ENCODE data around the gene FRRS1L. TPM values are rescaled to one million over a fixed set of nuclear protein-coding genes. Genes with fewer than 3 reads are reported as not detected.

FRRS1L gene
- polyA plus RNA-seq, 1 experiment: 0.14 TPM

DNA sequence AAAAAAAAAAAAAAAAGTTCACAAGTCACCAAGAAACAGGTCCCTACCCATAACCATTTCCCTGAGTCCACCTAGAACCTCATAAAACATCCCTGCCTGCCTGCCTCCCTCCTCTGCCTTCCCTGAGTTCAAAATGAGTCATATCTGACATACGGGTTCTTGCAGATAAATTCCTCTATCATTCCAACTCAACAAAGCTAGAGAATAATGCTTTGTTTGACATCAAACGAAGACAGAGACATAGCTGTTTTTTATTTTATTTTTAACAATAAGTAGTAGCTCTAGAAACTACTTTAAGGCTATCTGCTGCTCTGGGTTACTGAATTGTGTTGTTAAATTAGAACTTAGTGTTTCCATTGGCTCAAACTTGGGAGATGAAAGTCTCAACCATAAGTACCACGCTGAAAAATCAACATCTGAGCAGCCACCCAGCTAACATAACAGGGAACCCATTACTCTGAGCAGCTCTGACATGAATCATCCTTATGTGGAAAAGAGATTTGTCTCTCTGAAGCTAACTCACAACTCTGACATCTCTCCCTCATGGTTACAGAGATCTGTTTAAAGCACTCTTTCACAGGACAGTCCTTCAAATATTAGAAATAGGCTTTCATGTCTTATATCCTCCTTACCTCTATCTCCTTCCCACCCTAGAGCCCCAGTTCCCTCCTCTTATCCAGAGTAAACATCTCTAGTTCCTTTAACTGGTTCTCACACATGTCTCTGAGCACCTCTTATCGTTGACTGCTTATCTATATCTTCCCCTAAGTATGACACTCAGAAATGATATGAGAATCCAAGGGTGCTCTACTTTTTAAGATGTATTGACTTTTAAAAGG lies 59.4 kb downstream of the FRRS1L start:
- H3K9me3 ChIP-seq (ENCODE audit: control insufficient read depth, insufficient read depth, low read length): no peaks in the 10 kb centered on the region
- peak overlapping the region; percentile 54 for H3K27ac ChIP-seq (ENCODE audit: low read depth, low read length)
- no peaks in the 10 kb centered on the region for H3K27me3 ChIP-seq (ENCODE audit: control insufficient read depth, insufficient read depth, low read length)
- ChIA-PET POLR2A (interaction anchor here (0.7 to 3.4 kb wide), 3 partner anchors 11 to 341 kb away, joined by 4 to 22 read pairs (median 5); partner anchors contain the start of gene TMEM245), CTCF (no interaction called here)
- no peak for DNase-seq (ENCODE audit: low read depth, low spot score)
- H3K4me3 ChIP-seq (ENCODE audit: low read depth, low read length): no peak overlapping the region; the same call in 1 of the 2 replicates
- TF ChIP-seq, protein P1, sequence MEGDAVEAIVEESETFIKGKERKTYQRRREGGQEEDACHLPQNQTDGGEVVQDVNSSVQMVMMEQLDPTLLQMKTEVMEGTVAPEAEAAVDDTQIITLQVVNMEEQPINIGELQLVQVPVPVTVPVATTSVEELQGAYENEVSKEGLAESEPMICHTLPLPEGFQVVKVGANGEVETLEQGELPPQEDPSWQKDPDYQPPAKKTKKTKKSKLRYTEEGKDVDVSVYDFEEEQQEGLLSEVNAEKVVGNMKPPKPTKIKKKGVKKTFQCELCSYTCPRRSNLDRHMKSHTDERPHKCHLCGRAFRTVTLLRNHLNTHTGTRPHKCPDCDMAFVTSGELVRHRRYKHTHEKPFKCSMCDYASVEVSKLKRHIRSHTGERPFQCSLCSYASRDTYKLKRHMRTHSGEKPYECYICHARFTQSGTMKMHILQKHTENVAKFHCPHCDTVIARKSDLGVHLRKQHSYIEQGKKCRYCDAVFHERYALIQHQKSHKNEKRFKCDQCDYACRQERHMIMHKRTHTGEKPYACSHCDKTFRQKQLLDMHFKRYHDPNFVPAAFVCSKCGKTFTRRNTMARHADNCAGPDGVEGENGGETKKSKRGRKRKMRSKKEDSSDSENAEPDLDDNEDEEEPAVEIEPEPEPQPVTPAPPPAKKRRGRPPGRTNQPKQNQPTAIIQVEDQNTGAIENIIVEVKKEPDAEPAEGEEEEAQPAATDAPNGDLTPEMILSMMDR (IDR thresholded peaks at IDR 0.05; ENCODE audit: low read depth, low read length): no peak

DNA sequence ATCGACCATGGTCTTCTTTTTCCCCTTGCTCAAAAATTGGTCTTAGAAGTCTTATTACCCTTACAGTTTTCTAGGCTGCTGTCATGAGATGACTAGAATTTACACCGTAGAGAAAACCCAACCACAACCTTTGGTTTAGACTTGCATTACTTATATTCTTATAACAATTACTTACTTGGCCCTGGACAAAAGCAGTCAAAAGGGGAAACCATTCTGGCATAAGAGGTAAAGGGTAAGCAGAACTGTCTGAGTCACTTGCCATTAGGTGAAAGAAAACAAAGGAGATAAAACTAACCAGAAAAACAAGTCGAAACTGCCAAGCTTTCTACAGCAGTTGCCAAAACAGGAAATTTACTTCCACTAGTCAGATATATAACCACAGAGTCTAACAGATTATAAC lies 65.2 kb downstream of the FRRS1L start:
- TF ChIP-seq, protein P1 (IDR thresholded peaks at IDR 0.05; ENCODE audit: low read depth, low read length): no peak
- Histone ChIP-seq H3K27me3 (ENCODE audit: control insufficient read depth, insufficient read depth, low read length) (no peaks in the 10 kb centered on the region), H3K9me3 (ENCODE audit: control insufficient read depth, insufficient read depth, low read length) (no peaks in the 10 kb centered on the region), H3K4me3 (ENCODE audit: low read depth, low read length) (no peak overlapping the region), H3K27ac (ENCODE audit: low read depth, low read length) (no peak overlapping the region)
- no peak for DNase-seq (ENCODE audit: low read depth, low spot score)
- ChIA-PET POLR2A (no interaction called here), CTCF (no interaction called here)

DNA sequence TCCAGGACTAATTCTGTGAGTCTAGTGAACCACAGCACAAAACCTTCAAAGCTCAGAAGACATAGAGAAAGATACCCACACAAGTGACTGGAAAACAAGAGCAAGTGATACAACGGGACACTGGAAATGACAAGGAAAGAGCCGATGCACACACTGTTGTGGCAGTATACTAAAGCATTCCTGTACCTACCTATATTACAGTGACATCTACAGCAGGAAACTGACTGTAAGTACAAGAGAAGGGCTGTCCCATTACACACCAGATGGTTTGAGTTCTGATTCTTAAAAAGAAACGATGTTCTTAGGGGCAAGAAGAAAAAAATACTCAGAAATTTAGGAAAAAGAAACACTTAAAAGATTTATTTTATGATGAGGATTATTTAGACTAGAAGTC lies 65.8 kb downstream of the FRRS1L start:
- Histone ChIP-seq H3K27ac (ENCODE audit: low read depth, low read length) (no peak overlapping the region), H3K27me3 (ENCODE audit: control insufficient read depth, insufficient read depth, low read length) (no peaks in the 10 kb centered on the region), H3K4me3 (ENCODE audit: low read depth, low read length) (no peak overlapping the region), H3K9me3 (ENCODE audit: control insufficient read depth, insufficient read depth, low read length) (no peaks in the 10 kb centered on the region)
- no peak for DNase-seq (ENCODE audit: low read depth, low spot score)
- POLR2A ChIA-PET: no interaction called here
- TF ChIP-seq, protein P1 (IDR thresholded peaks at IDR 0.05; ENCODE audit: low read depth, low read length): no peak
- CTCF ChIA-PET: interaction anchor here (0.8 kb wide), 1 partner anchor 147 kb away, joined by 3 read pairs; no protein-coding TSS in a partner anchor

DNA sequence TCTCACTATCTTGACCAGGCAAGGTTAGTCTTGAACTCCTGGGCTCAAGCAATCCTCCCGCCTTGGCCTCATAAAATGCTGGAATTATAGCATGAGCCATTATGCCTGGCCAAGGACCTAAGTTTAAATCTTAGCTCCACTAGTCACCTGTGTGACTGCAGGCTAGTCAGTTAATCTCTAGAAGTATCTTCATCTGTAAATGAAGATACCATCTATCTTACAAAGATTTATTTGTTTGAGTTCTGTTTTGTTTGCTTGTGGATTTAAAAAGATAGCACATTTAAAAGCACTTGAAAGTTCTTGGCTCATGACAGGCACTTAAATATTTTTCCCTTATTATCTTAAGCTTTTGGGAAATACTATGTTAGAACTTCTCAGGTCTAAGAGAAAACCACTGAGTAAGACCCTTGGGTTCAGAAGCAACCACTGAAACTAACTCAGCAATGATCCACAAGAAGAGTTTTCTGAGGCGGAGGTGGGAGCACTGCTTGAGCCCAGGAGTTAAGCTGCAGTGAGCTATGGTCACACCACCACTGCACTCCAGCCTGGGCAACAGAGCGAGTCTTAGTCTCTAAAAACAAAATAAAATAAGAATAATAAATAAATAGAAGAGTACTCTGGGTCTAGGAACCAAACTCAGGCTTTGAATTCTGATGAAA lies 66.4 kb downstream of the FRRS1L start:
- TF ChIP-seq, protein P1 (IDR thresholded peaks at IDR 0.05; ENCODE audit: low read depth, low read length): no peak
- Histone ChIP-seq H3K27me3 (ENCODE audit: control insufficient read depth, insufficient read depth, low read length) (no peaks in the 10 kb centered on the region), H3K27ac (ENCODE audit: low read depth, low read length) (no peak overlapping the region), H3K4me3 (ENCODE audit: low read depth, low read length) (no peak overlapping the region), H3K9me3 (ENCODE audit: control insufficient read depth, insufficient read depth, low read length) (no peaks in the 10 kb centered on the region)
- CTCF ChIA-PET: interaction anchor here (0.6 to 0.8 kb wide), 2 partner anchors 13 to 146 kb away, joined by 3 read pairs; no protein-coding TSS in a partner anchor
- POLR2A ChIA-PET: no interaction called here
- DNase-seq (ENCODE audit: low read depth, low spot score): no peak

DNA sequence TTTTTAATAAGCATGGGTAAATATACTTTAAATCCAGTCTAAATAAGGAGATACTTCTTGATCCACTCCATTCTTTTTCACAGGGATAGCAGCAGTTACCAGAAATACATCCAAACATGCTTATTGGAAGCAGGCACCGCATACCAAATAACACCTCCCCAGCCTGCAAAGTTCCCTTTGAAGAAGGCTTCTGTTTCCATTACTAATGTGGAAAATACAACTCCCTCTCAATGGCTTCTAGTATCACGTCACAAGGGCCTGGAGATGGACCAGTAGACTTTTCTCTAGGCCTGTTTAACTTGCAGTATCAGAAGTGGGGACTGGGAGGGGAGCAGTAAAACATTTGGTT lies 68.1 kb downstream of the FRRS1L start:
- Histone ChIP-seq H3K9me3 (ENCODE audit: control insufficient read depth, insufficient read depth, low read length) (no peaks in the 10 kb centered on the region), H3K4me3 (ENCODE audit: low read depth, low read length) (no peak overlapping the region), H3K27me3 (ENCODE audit: control insufficient read depth, insufficient read depth, low read length) (no peaks in the 10 kb centered on the region), H3K27ac (ENCODE audit: low read depth, low read length) (peak overlapping the region; percentile 66)
- ChIA-PET POLR2A (no interaction called here), CTCF (interaction anchor here (1.0 kb wide), 1 partner anchor 11 kb away, joined by 6 read pairs; no protein-coding TSS in a partner anchor)
- TF ChIP-seq, protein P1 (IDR thresholded peaks at IDR 0.05; ENCODE audit: low read depth, low read length): no peak
- DNase-seq (ENCODE audit: low read depth, low spot score): no peak
